Measurements from ENCODE around the gene METRNL. TPM values are rescaled to one million over a fixed set of nuclear protein-coding genes. Genes with fewer than 3 reads are reported as not detected.

METRNL gene
- total RNA-seq, 1 experiment from 2014 or later: 30.6 TPM

GRCh38 chr17:83111516-83112282, 32.3 kb downstream of the METRNL start:
- TF ChIP-seq CTCF (conservative IDR thresholded peaks at IDR 0.05; ENCODE audit: low read depth, low read length): no peak
- TF ChIP-seq EZH2 (IDR thresholded peaks at IDR 0.05; ENCODE audit: low read length, unreplicated experiment): no peak
- no peak for TF ChIP-seq EZH2phosphoT487 (IDR thresholded peaks at IDR 0.05; ENCODE audit: borderline replicate concordance, low read length)
- BruUV-seq (replicated peaks): no TSS peak
- Histone ChIP-seq H3K27me3 (ENCODE audit: low read length) (no peaks in the 10 kb centered on the region), H3K4me2 (ENCODE audit: low read length) (no peak overlapping the region), H3K4me3 (ENCODE audit: low read length) (no peak overlapping the region), H3K36me3 (ENCODE audit: low read depth, low read length) (no peaks in the 10 kb centered on the region), H3K27ac (ENCODE audit: low read length) (no peak overlapping the region), H3K9me3 (ENCODE audit: low read length) (no peaks in the 10 kb centered on the region), H3K9ac (ENCODE audit: low read length) (no peak overlapping the region), H2AFZ (ENCODE audit: low read length) (no peak overlapping the region), H3F3A (ENCODE audit: low read length, unreplicated experiment) (no peaks in the 10 kb centered on the region), H3K4me1 (ENCODE audit: insufficient read depth, low read length) (peaks cover 18% of the 10 kb centered on the region), H3K79me2 (ENCODE audit: low read length) (no peaks in the 10 kb centered on the region), H3K9me2 (replicated peaks; ENCODE audit: low read length) (no peaks in the 10 kb centered on the region), H4K20me1 (ENCODE audit: low read length) (no peaks in the 10 kb centered on the region)
- ChIA-PET POLR2A (ENCODE audit: unreplicated experiment) (no interaction called here), CTCF (no interaction called here)
- no peak for DNase-seq
- ATAC-seq: no peak
- intact Hi-C loops (cut with micrococcal nuclease): no loop called here

GRCh38 chr17:83113381-83113780, 34.0 kb downstream of the METRNL start:
- no peak overlapping the region for H3K4me2 ChIP-seq (ENCODE audit: low read length)
- no peaks in the 10 kb centered on the region for H3K9me3 ChIP-seq (ENCODE audit: low read length)
- no peaks in the 10 kb centered on the region for H3K27me3 ChIP-seq (ENCODE audit: low read length)
- H3K4me1 ChIP-seq (ENCODE audit: insufficient read depth, low read length): peaks cover 18% of the 10 kb centered on the region
- no peak overlapping the region for H3K4me3 ChIP-seq (ENCODE audit: low read length)
- H3K9me2 ChIP-seq (replicated peaks; ENCODE audit: low read length): no peaks in the 10 kb centered on the region
- ChIA-PET CTCF (no interaction called here), POLR2A (ENCODE audit: unreplicated experiment) (no interaction called here)
- no peak overlapping the region for H3K27ac ChIP-seq (ENCODE audit: low read length)
- H2AFZ ChIP-seq (ENCODE audit: low read length): no peak overlapping the region
- H3F3A ChIP-seq (ENCODE audit: low read length, unreplicated experiment): no peaks in the 10 kb centered on the region
- H3K79me2 ChIP-seq (ENCODE audit: low read length): no peaks in the 10 kb centered on the region
- intact Hi-C loops (cut with micrococcal nuclease): no loop called here
- TF ChIP-seq EZH2 (IDR thresholded peaks at IDR 0.05; ENCODE audit: low read length, unreplicated experiment) (no peak), CTCF (conservative IDR thresholded peaks at IDR 0.05; ENCODE audit: low read depth, low read length) (no peak)
- ATAC-seq: no peak
- no peak overlapping the region for H3K9ac ChIP-seq (ENCODE audit: low read length)
- DNase-seq: no peak
- H3K36me3 ChIP-seq (ENCODE audit: low read depth, low read length): no peaks in the 10 kb centered on the region
- H4K20me1 ChIP-seq (ENCODE audit: low read length): no peaks in the 10 kb centered on the region
- no TSS peak for BruUV-seq (replicated peaks)

GRCh38 chr17:83113792-83114191, 34.4 kb downstream of the METRNL start:
- no peaks in the 10 kb centered on the region for H3K9me3 ChIP-seq (ENCODE audit: low read length)
- no peaks in the 10 kb centered on the region for H4K20me1 ChIP-seq (ENCODE audit: low read length)
- H3K4me2 ChIP-seq (ENCODE audit: low read length): no peak overlapping the region
- H3K4me3 ChIP-seq (ENCODE audit: low read length): no peak overlapping the region
- no peaks in the 10 kb centered on the region for H3K79me2 ChIP-seq (ENCODE audit: low read length)
- ATAC-seq: no peak
- peaks cover 18% of the 10 kb centered on the region for H3K4me1 ChIP-seq (ENCODE audit: insufficient read depth, low read length)
- intact Hi-C loops (cut with micrococcal nuclease): no loop called here
- no peaks in the 10 kb centered on the region for H3F3A ChIP-seq (ENCODE audit: low read length, unreplicated experiment)
- CTCF ChIA-PET: no interaction called here
- H3K9me2 ChIP-seq (replicated peaks; ENCODE audit: low read length): no peaks in the 10 kb centered on the region
- H3K27ac ChIP-seq (ENCODE audit: low read length): no peak overlapping the region
- H2AFZ ChIP-seq (ENCODE audit: low read length): no peak overlapping the region
- POLR2A ChIA-PET (ENCODE audit: unreplicated experiment): no interaction called here
- no peaks in the 10 kb centered on the region for H3K27me3 ChIP-seq (ENCODE audit: low read length)
- DNase-seq: no peak
- H3K36me3 ChIP-seq (ENCODE audit: low read depth, low read length): no peaks in the 10 kb centered on the region
- TF ChIP-seq EZH2phosphoT487 (IDR thresholded peaks at IDR 0.05; ENCODE audit: borderline replicate concordance, low read length): no peak
- no peak for TF ChIP-seq EZH2 (IDR thresholded peaks at IDR 0.05; ENCODE audit: low read length, unreplicated experiment)
- TF ChIP-seq CTCF (conservative IDR thresholded peaks at IDR 0.05; ENCODE audit: low read depth, low read length): no peak
- H3K9ac ChIP-seq (ENCODE audit: low read length): no peak overlapping the region
- BruUV-seq (replicated peaks): no TSS peak

Measured in PC-3 (cell line).